ENCODE data around the gene NFKBIL1.

GRCh38 chr6:31597006-31597405 lies 49.6 kb downstream of the NFKBIL1 start:
- TF ChIP-seq EP300 (IDR thresholded peaks at IDR 0.05; ENCODE audit: borderline replicate concordance) (no peak), TAF1 (IDR thresholded peaks at IDR 0.05; ENCODE audit: low read depth) (no peak), FOXM1 (IDR thresholded peaks at IDR 0.05; ENCODE audit: borderline replicate concordance, low read depth) (no peak), TEAD4 (IDR thresholded peaks at IDR 0.05) (no peak), REST (IDR thresholded peaks at IDR 0.05; ENCODE audit: low read depth) (no peak), CREB1 (IDR thresholded peaks at IDR 0.05; ENCODE audit: low read depth) (no peak), RAD21 (IDR thresholded peaks at IDR 0.05; ENCODE audit: low read depth) (no peak), USF1 (IDR thresholded peaks at IDR 0.05) (no peak), TCF12 (IDR thresholded peaks at IDR 0.05; ENCODE audit: low read depth) (no peak), NFIC (IDR thresholded peaks at IDR 0.05) (no peak), EGR1 (IDR thresholded peaks at IDR 0.05) (no peak), CEBPB (IDR thresholded peaks at IDR 0.05) (no peak), MAX (IDR thresholded peaks at IDR 0.05) (no peak), ZBTB7A (IDR thresholded peaks at IDR 0.05; ENCODE audit: low read depth) (no peak)
